ENCODE results near the gene MVB12A.

Gene MVB12A

DNA sequence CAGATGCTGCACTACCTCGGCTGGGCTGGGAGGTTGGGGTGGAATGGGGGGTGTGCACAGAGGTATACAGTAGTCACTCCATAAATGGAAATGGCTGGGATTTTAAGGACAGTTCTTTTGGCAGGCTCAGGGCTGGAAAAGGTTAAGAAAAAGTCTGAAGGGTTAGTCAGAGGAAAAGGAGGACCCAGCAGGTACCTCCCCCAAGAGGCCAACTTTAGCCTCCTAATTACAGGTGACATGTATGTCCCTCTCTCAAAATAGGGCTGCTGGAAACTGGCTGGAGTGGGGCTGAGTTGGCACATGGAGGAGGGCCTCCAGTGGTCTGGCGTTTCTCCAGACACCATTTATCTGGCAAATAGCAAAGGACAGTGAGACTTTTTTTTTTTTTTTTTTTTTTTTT lies 26.8 kb upstream of the MVB12A start:
- Histone ChIP-seq H3K9me3 (replicated peaks in 1 of 2; ENCODE audit: control insufficient read depth in 2 of 2, insufficient read depth in 1 of 2, low read depth in 1 of 2, low read length in 2 of 2) (peaks cover 0 to 5% of the 10 kb centered on the region in 2 donors), H3K79me1 (ENCODE audit: low read depth, low read length) (peaks cover 3% of the 10 kb centered on the region), H4K91ac (ENCODE audit: low read depth, low read length, poor library complexity) (no peak overlapping the region), H3K23ac (ENCODE audit: low read depth, low read length, poor library complexity) (no peak overlapping the region), H3K4me2 (ENCODE audit: insufficient read depth, low read length, poor library complexity, severe bottlenecking) (no peak overlapping the region), H4K8ac (ENCODE audit: low read depth, low read length) (no peak overlapping the region), H2AFZ (ENCODE audit: low read length) (no peak overlapping the region), H2BK15ac (ENCODE audit: low read length) (no peak overlapping the region), H2BK12ac (ENCODE audit: low read length) (no peak overlapping the region), H2BK120ac (ENCODE audit: low read depth, low read length) (no peak overlapping the region), H3K4me3 (ENCODE audit: low read length in 2 of 2) (no peak overlapping the region), H3K27ac (replicated peaks; ENCODE audit: low read length) (no peak overlapping the region), H3K4ac (ENCODE audit: low read length) (no peak overlapping the region), H2BK5ac (ENCODE audit: low read length) (no peak overlapping the region), H3K4me1 (ENCODE audit: control insufficient read depth in 2 of 2, insufficient read depth in 1 of 2, low read depth in 1 of 2, low read length in 2 of 2) (peaks cover 3 to 4% of the 10 kb centered on the region in 2 donors), H2AK5ac (ENCODE audit: low read depth, low read length) (no peak overlapping the region), H3K18ac (ENCODE audit: low read length) (no peak overlapping the region), H3K36me3 (replicated peaks in 1 of 2; ENCODE audit: control insufficient read depth in 2 of 2, insufficient read depth in 2 of 2, low read length in 2 of 2) (no peaks in the 10 kb centered on the region), H3K9ac (ENCODE audit: low read depth, low read length, poor library complexity) (no peak overlapping the region), H3K14ac (ENCODE audit: low read length) (no peak overlapping the region), H3K27me3 (ENCODE audit: control insufficient read depth in 3 of 3, insufficient read depth in 3 of 3, low read depth in 1 of 3, low read length in 3 of 3) (peaks cover 0 to 8% (median 5%) of the 10 kb centered on the region in 3 experiments)
- no CpG with 5 or more reads among the region's 2 CpGs for WGBS, 2 donors (ENCODE audit: extremely low coverage in 2 of 2, insufficient read length in 2 of 2, insufficient replicate concordance in 1 of 2)
- DNase-seq (ENCODE audit: low spot score): no peak

GRCh38 chr19:17393914-17394313 lies 25.9 kb upstream of the MVB12A start, which contains the start of gene CCDC194:
TSS of gene CCDC194 (minus strand) at chr19:17394196. CDS start at chr19:17394158, 38 bp downstream.
- no peak within 1 kb of the TSS for H2BK5ac ChIP-seq (ENCODE audit: low read length)
- peak within 1 kb of the TSS; percentile 78 for H2BK15ac ChIP-seq (ENCODE audit: low read length)
- H4K91ac ChIP-seq (ENCODE audit: low read depth, low read length, poor library complexity): no peak within 1 kb of the TSS
- no peaks in the 10 kb centered on the region for H3K36me3 ChIP-seq (replicated peaks in 1 of 2; ENCODE audit: control insufficient read depth in 2 of 2, insufficient read depth in 2 of 2, low read length in 2 of 2)
- no peak within 1 kb of the TSS for H3K4ac ChIP-seq (ENCODE audit: low read length)
- H4K8ac ChIP-seq (ENCODE audit: low read depth, low read length): no peak within 1 kb of the TSS
- H3K9me3 ChIP-seq (replicated peaks in 1 of 2; ENCODE audit: control insufficient read depth in 2 of 2, insufficient read depth in 1 of 2, low read depth in 1 of 2, low read length in 2 of 2): peaks cover 0 to 5% of the 10 kb centered on the region in 2 donors
- H3K27me3 ChIP-seq (ENCODE audit: control insufficient read depth in 3 of 3, insufficient read depth in 3 of 3, low read depth in 1 of 3, low read length in 3 of 3): peaks cover 0 to 8% (median 5%) of the 10 kb centered on the region in 3 experiments
- no peak within 1 kb of the TSS for H3K18ac ChIP-seq (ENCODE audit: low read length)
- H3K14ac ChIP-seq (ENCODE audit: low read length): no peak within 1 kb of the TSS
- H3K27ac ChIP-seq (replicated peaks; ENCODE audit: low read length): no peak within 1 kb of the TSS
- H3K23ac ChIP-seq (ENCODE audit: low read depth, low read length, poor library complexity): peak within 1 kb of the TSS; percentile 29
- H2AFZ ChIP-seq (ENCODE audit: low read length): peak within 1 kb of the TSS; percentile 71
- H3K9ac ChIP-seq (ENCODE audit: low read depth, low read length, poor library complexity): no peak within 1 kb of the TSS
- peak within 1 kb of the TSS; percentile 42 for H2AK5ac ChIP-seq (ENCODE audit: low read depth, low read length)
- H3K79me1 ChIP-seq (ENCODE audit: low read depth, low read length): peaks cover 3% of the 10 kb centered on the region
- no peak within 1 kb of the TSS for H3K4me3 ChIP-seq (ENCODE audit: low read length in 2 of 2)
- no peak for DNase-seq (ENCODE audit: low spot score)
- no peak within 1 kb of the TSS for H3K4me2 ChIP-seq (ENCODE audit: insufficient read depth, low read length, poor library complexity, severe bottlenecking)
- peak within 1 kb of the TSS; percentile 88 for H2BK12ac ChIP-seq (ENCODE audit: low read length)
- no CpG with 5 or more reads among the region's 41 CpGs for WGBS, 2 donors (ENCODE audit: extremely low coverage in 2 of 2, insufficient read length in 2 of 2, insufficient replicate concordance in 1 of 2)
- H3K4me1 ChIP-seq (ENCODE audit: control insufficient read depth in 2 of 2, insufficient read depth in 1 of 2, low read depth in 1 of 2, low read length in 2 of 2): peaks cover 3 to 4% of the 10 kb centered on the region in 2 donors
- H2BK120ac ChIP-seq (ENCODE audit: low read depth, low read length): no peak within 1 kb of the TSS

- H3K4me1 ChIP-seq (ENCODE audit: control insufficient read depth in 2 of 2, insufficient read depth in 1 of 2, low read depth in 1 of 2, low read length in 2 of 2): peaks cover 3 to 4% of the 10 kb centered on the region in 2 donors
- WGBS, 2 donors (ENCODE audit: extremely low coverage in 2 of 2, insufficient read length in 2 of 2, insufficient replicate concordance in 1 of 2): no CpG with 5 or more reads among the region's 19 CpGs
- no peak overlapping the region for H4K91ac ChIP-seq (ENCODE audit: low read depth, low read length, poor library complexity)
- H2BK15ac ChIP-seq (ENCODE audit: low read length): no peak overlapping the region
- H3K23ac ChIP-seq (ENCODE audit: low read depth, low read length, poor library complexity): no peak overlapping the region
- DNase-seq (ENCODE audit: low spot score): no peak
- H2BK120ac ChIP-seq (ENCODE audit: low read depth, low read length): no peak overlapping the region
- H3K9me3 ChIP-seq (replicated peaks in 1 of 2; ENCODE audit: control insufficient read depth in 2 of 2, insufficient read depth in 1 of 2, low read depth in 1 of 2, low read length in 2 of 2): no peaks in the 10 kb centered on the region
- no peak overlapping the region for H4K8ac ChIP-seq (ENCODE audit: low read depth, low read length)
- H2AK5ac ChIP-seq (ENCODE audit: low read depth, low read length): no peak overlapping the region
- peaks cover 0 to 3% (median 2%) of the 10 kb centered on the region in 3 experiments for H3K27me3 ChIP-seq (ENCODE audit: control insufficient read depth in 3 of 3, insufficient read depth in 3 of 3, low read depth in 1 of 3, low read length in 3 of 3)
- H2BK5ac ChIP-seq (ENCODE audit: low read length): no peak overlapping the region
- peaks cover 2% of the 10 kb centered on the region for H3K79me1 ChIP-seq (ENCODE audit: low read depth, low read length)
- no peak overlapping the region for H3K18ac ChIP-seq (ENCODE audit: low read length)
- no peak overlapping the region for H2BK12ac ChIP-seq (ENCODE audit: low read length)
- H3K36me3 ChIP-seq (replicated peaks in 1 of 2; ENCODE audit: control insufficient read depth in 2 of 2, insufficient read depth in 2 of 2, low read length in 2 of 2): no peaks in the 10 kb centered on the region
- H3K14ac ChIP-seq (ENCODE audit: low read length): no peak overlapping the region
- no peak overlapping the region for H3K27ac ChIP-seq (replicated peaks; ENCODE audit: low read length)
- no peak overlapping the region for H3K9ac ChIP-seq (ENCODE audit: low read depth, low read length, poor library complexity)
- H2AFZ ChIP-seq (ENCODE audit: low read length): peak overlapping the region; percentile 71
- no peak overlapping the region for H3K4ac ChIP-seq (ENCODE audit: low read length)
- H3K4me2 ChIP-seq (ENCODE audit: insufficient read depth, low read length, poor library complexity, severe bottlenecking): no peak overlapping the region
- H3K4me3 ChIP-seq (ENCODE audit: low read length in 2 of 2): no peak overlapping the region
Observed at GRCh38 chr19:17394891-17395415, 24.9 kb upstream of the MVB12A start.

GRCh38 chr19:17398902-17399527 lies 20.8 kb upstream of the MVB12A start:
- H3K4ac ChIP-seq (ENCODE audit: low read length): no peak overlapping the region
- H3K79me1 ChIP-seq (ENCODE audit: low read depth, low read length): peaks cover 3% of the 10 kb centered on the region
- no peak overlapping the region for H2BK15ac ChIP-seq (ENCODE audit: low read length)
- no peak overlapping the region for H3K9ac ChIP-seq (ENCODE audit: low read depth, low read length, poor library complexity)
- no peak overlapping the region for H3K14ac ChIP-seq (ENCODE audit: low read length)
- no peak overlapping the region for H3K23ac ChIP-seq (ENCODE audit: low read depth, low read length, poor library complexity)
- H3K27me3 ChIP-seq (ENCODE audit: control insufficient read depth in 3 of 3, insufficient read depth in 3 of 3, low read depth in 1 of 3, low read length in 3 of 3): no peaks in the 10 kb centered on the region
- H3K18ac ChIP-seq (ENCODE audit: low read length): no peak overlapping the region
- no peak overlapping the region for H2BK120ac ChIP-seq (ENCODE audit: low read depth, low read length)
- no peak overlapping the region for H2BK5ac ChIP-seq (ENCODE audit: low read length)
- H3K27ac ChIP-seq (replicated peaks; ENCODE audit: low read length): no peak overlapping the region
- no peaks in the 10 kb centered on the region for H3K9me3 ChIP-seq (replicated peaks in 1 of 2; ENCODE audit: control insufficient read depth in 2 of 2, insufficient read depth in 1 of 2, low read depth in 1 of 2, low read length in 2 of 2)
- H2BK12ac ChIP-seq (ENCODE audit: low read length): no peak overlapping the region
- WGBS, 2 donors (ENCODE audit: extremely low coverage in 2 of 2, insufficient read length in 2 of 2, insufficient replicate concordance in 1 of 2): no CpG with 5 or more reads among the region's 8 CpGs
- no peak for DNase-seq (ENCODE audit: low spot score)
- H3K36me3 ChIP-seq (replicated peaks in 1 of 2; ENCODE audit: control insufficient read depth in 2 of 2, insufficient read depth in 2 of 2, low read length in 2 of 2): peaks cover 0 to 1% of the 10 kb centered on the region in 2 donors
- H4K8ac ChIP-seq (ENCODE audit: low read depth, low read length): no peak overlapping the region
- H3K4me2 ChIP-seq (ENCODE audit: insufficient read depth, low read length, poor library complexity, severe bottlenecking): no peak overlapping the region
- no peak overlapping the region for H2AFZ ChIP-seq (ENCODE audit: low read length)
- H4K91ac ChIP-seq (ENCODE audit: low read depth, low read length, poor library complexity): no peak overlapping the region
- peaks cover 3% of the 10 kb centered on the region in 2 donors for H3K4me1 ChIP-seq (ENCODE audit: control insufficient read depth in 2 of 2, insufficient read depth in 1 of 2, low read depth in 1 of 2, low read length in 2 of 2)
- no peak overlapping the region for H2AK5ac ChIP-seq (ENCODE audit: low read depth, low read length)
- H3K4me3 ChIP-seq (ENCODE audit: low read length in 2 of 2): no peak overlapping the region

Measured in neuronal stem cell (in vitro differentiated cells).